ENCODE results near the gene NUFIP1.

DNA sequence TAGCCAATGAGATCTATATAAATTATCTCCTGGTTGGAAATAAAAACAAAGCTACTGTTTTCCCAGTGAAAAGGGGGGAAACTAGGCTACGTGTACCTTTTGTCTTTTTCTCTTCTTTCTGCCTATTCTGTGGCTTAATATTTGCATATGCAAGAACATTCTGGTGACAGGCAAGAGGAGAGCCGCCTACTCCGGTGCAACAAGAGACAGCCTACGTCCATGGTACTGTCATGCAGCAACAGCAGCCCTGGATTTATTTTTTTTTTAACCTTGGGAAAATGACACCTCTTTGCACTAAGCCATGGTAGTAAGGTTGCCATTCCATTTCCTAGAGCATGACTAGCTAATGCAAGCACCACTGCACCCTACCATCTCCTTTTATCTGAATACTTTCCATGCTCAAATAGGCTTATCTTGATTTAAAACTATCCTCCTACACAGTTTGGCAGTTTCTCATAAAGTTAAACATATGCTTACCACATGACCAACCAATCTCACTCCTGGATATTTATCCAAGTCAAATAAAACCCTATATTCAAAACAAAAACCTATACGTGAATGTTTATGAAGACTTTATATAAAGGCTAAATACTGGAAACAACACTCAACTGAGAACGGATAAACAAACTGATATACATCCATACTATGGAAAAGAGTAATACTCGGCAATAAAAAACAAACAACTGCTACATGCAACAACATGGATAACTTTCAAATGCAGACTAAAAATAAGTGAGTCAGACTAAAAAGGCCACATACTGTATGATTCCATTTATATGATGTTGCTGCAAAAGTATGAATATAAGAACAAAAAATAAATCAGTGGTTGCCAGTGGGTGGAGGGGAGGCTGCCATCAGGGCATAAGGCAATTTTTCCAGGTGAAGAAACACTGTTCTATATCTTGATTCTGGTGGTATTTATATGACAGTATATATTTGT is 17.3 kb downstream of the NUFIP1 start:
- TF ChIP-seq, protein P1, sequence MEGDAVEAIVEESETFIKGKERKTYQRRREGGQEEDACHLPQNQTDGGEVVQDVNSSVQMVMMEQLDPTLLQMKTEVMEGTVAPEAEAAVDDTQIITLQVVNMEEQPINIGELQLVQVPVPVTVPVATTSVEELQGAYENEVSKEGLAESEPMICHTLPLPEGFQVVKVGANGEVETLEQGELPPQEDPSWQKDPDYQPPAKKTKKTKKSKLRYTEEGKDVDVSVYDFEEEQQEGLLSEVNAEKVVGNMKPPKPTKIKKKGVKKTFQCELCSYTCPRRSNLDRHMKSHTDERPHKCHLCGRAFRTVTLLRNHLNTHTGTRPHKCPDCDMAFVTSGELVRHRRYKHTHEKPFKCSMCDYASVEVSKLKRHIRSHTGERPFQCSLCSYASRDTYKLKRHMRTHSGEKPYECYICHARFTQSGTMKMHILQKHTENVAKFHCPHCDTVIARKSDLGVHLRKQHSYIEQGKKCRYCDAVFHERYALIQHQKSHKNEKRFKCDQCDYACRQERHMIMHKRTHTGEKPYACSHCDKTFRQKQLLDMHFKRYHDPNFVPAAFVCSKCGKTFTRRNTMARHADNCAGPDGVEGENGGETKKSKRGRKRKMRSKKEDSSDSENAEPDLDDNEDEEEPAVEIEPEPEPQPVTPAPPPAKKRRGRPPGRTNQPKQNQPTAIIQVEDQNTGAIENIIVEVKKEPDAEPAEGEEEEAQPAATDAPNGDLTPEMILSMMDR (IDR thresholded peaks at IDR 0.05; ENCODE audit: insufficient read depth, low read length), result no peak
- no peak for TF ChIP-seq POLR2AphosphoS5 (IDR thresholded peaks at IDR 0.05; ENCODE audit: low read depth)
- TF ChIP-seq, protein P2, sequence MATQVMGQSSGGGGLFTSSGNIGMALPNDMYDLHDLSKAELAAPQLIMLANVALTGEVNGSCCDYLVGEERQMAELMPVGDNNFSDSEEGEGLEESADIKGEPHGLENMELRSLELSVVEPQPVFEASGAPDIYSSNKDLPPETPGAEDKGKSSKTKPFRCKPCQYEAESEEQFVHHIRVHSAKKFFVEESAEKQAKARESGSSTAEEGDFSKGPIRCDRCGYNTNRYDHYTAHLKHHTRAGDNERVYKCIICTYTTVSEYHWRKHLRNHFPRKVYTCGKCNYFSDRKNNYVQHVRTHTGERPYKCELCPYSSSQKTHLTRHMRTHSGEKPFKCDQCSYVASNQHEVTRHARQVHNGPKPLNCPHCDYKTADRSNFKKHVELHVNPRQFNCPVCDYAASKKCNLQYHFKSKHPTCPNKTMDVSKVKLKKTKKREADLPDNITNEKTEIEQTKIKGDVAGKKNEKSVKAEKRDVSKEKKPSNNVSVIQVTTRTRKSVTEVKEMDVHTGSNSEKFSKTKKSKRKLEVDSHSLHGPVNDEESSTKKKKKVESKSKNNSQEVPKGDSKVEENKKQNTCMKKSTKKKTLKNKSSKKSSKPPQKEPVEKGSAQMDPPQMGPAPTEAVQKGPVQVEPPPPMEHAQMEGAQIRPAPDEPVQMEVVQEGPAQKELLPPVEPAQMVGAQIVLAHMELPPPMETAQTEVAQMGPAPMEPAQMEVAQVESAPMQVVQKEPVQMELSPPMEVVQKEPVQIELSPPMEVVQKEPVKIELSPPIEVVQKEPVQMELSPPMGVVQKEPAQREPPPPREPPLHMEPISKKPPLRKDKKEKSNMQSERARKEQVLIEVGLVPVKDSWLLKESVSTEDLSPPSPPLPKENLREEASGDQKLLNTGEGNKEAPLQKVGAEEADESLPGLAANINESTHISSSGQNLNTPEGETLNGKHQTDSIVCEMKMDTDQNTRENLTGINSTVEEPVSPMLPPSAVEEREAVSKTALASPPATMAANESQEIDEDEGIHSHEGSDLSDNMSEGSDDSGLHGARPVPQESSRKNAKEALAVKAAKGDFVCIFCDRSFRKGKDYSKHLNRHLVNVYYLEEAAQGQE (IDR thresholded peaks at IDR 0.05; ENCODE audit: insufficient replicate concordance, low read depth), result no peak
